Immature natural killer cell (primary cell): ENCODE data around the gene KLHL29. TPM values are rescaled to one million over a fixed set of nuclear protein-coding genes. Genes with fewer than 3 reads are reported as not detected.

Experiments used
- DNase-seq, 3 donors: peaks; one replicate each; pipeline ENCODE4 v3.0.0; 2022; ENCODE audit warnings: mixed read lengths in 1 of 3
- H3K27ac Mint-ChIP-seq, 6 donors: one replicate each; pipeline ENCODE4 v1.8.0; 2020; ENCODE audit warnings: mixed read lengths in 6 of 6, mild to moderate bottlenecking in 5 of 6, inconsistent platforms in 4 of 6, moderate library complexity in 3 of 6
- H3K27me3 Mint-ChIP-seq, 3 donors: one replicate each; pipeline ENCODE4 v1.8.0; 2020 to 2021; ENCODE audit warnings: low read depth in 3 of 3, mild to moderate bottlenecking in 3 of 3, mixed read lengths in 3 of 3, moderate library complexity in 3 of 3, inconsistent platforms in 1 of 3
- H3K36me3 Mint-ChIP-seq, 3 donors: one replicate each; pipeline ENCODE4 v1.8.0; 2020; ENCODE audit warnings: mixed read lengths in 3 of 3, inconsistent platforms in 2 of 3, mild to moderate bottlenecking in 2 of 3
- H3K4me1 Mint-ChIP-seq, 2 donors: one replicate each; pipeline ENCODE4 v1.8.0; 2020; ENCODE audit warnings: inconsistent platforms in 2 of 2, mild to moderate bottlenecking in 2 of 2, mixed read lengths in 2 of 2, moderate library complexity in 1 of 2
- H3K4me3 Mint-ChIP-seq, 5 donors: one replicate each; pipeline ENCODE4 v1.8.0; 2020; ENCODE audit warnings: mild to moderate bottlenecking in 5 of 5, mixed read lengths in 5 of 5, inconsistent platforms in 3 of 5, moderate library complexity in 3 of 5
- H3K9me3 Mint-ChIP-seq, 6 donors: one replicate each; pipeline ENCODE4 v1.8.0; 2020; ENCODE audit warnings: mild to moderate bottlenecking in 6 of 6, mixed read lengths in 6 of 6, inconsistent platforms in 4 of 6, moderate library complexity in 3 of 6
- polyA plus RNA-seq, 3 donors: library from polyadenylated mRNA; unstranded; fragments of 300-500 nt; fragmentation: Illumina TruSeq; gene quantifications; one replicate each; pipeline ENCODE4 v1.2.3, GENCODE V29; 2021

The KLHL29 gene
- polyA plus RNA-seq, 3 donors from 2014 or later, result 0.02 to 0.41 TPM; not detected in 1

GRCh38 chr2:23616630-23617029 is 231.7 kb downstream of the KLHL29 start:
- Mint-ChIP-seq H3K27me3 (peaks cover 0 to 6% (median 2%) of the 10 kb centered on the region in 3 donors), H3K4me3 (no peak overlapping the region), H3K4me1 (peaks cover 10 to 16% of the 10 kb centered on the region in 2 donors), H3K9me3 (peaks cover 0 to 1% (median 0%) of the 10 kb centered on the region in 6 donors), H3K36me3 (peaks cover 0 to 4% (median 0%) of the 10 kb centered on the region in 3 donors), H3K27ac (no peak overlapping the region)
- DNase-seq, result no peak

- H3K27ac Mint-ChIP-seq, result no peak overlapping the region
- H3K36me3 Mint-ChIP-seq, result no peaks in the 10 kb centered on the region
- no peaks in the 10 kb centered on the region for H3K9me3 Mint-ChIP-seq
- DNase-seq, result no peak
- no peak overlapping the region for H3K4me3 Mint-ChIP-seq
- peaks cover 10 to 16% of the 10 kb centered on the region in 2 donors for H3K4me1 Mint-ChIP-seq
- H3K27me3 Mint-ChIP-seq, result peaks cover 0 to 6% (median 2%) of the 10 kb centered on the region in 3 donors
Observed at GRCh38 chr2:23617167-23617810, 232.3 kb downstream of the KLHL29 start.

GRCh38 chr2:23617811-23618215 is 232.8 kb downstream of the KLHL29 start:
- Mint-ChIP-seq H3K4me1 (peaks cover 10 to 16% of the 10 kb centered on the region in 2 donors), H3K4me3 (no peak overlapping the region), H3K9me3 (no peaks in the 10 kb centered on the region), H3K27me3 (peaks cover 0 to 6% (median 2%) of the 10 kb centered on the region in 3 donors), H3K27ac (no peak overlapping the region), H3K36me3 (no peaks in the 10 kb centered on the region)
- no peak for DNase-seq

GRCh38 chr2:23618265-23618664 is 233.3 kb downstream of the KLHL29 start:
- H3K27ac Mint-ChIP-seq, result no peak overlapping the region
- DNase-seq, result no peak
- H3K36me3 Mint-ChIP-seq, result no peaks in the 10 kb centered on the region
- H3K9me3 Mint-ChIP-seq, result peaks cover 0 to under 1% (median 0%) of the 10 kb centered on the region in 6 donors
- H3K4me1 Mint-ChIP-seq, result peaks cover 10 to 16% of the 10 kb centered on the region in 2 donors
- no peak overlapping the region for H3K4me3 Mint-ChIP-seq
- peaks cover 0 to 6% (median 2%) of the 10 kb centered on the region in 3 donors for H3K27me3 Mint-ChIP-seq

GRCh38 chr2:23618794-23619530 is 234.0 kb downstream of the KLHL29 start:
- Mint-ChIP-seq H3K27ac (no peak overlapping the region), H3K4me3 (no peak overlapping the region), H3K9me3 (peaks cover 0 to 4% (median 0%) of the 10 kb centered on the region in 6 donors), H3K4me1 (peaks cover 9 to 12% of the 10 kb centered on the region in 2 donors), H3K36me3 (no peaks in the 10 kb centered on the region), H3K27me3 (peaks cover 0 to 5% (median 2%) of the 10 kb centered on the region in 3 donors)
- DNase-seq, result no peak

GRCh38 chr2:23619941-23620340 is 235.0 kb downstream of the KLHL29 start:
- H3K36me3 Mint-ChIP-seq, result peaks cover 0 to 3% (median 0%) of the 10 kb centered on the region in 3 donors
- peaks cover 0 to 11% (median 4%) of the 10 kb centered on the region in 6 donors for H3K9me3 Mint-ChIP-seq
- H3K4me3 Mint-ChIP-seq, result no peak overlapping the region
- H3K27me3 Mint-ChIP-seq, result peaks cover 0 to 4% (median 2%) of the 10 kb centered on the region in 3 donors
- H3K4me1 Mint-ChIP-seq, result peaks cover under 1 to 3% of the 10 kb centered on the region in 2 donors
- no peak for DNase-seq
- H3K27ac Mint-ChIP-seq, result no peak overlapping the region

- Mint-ChIP-seq H3K27ac (no peak overlapping the region), H3K4me1 (no peaks in the 10 kb centered on the region), H3K9me3 (peaks cover 0 to 11% (median 4%) of the 10 kb centered on the region in 6 donors), H3K36me3 (peaks cover 0 to 3% (median 0%) of the 10 kb centered on the region in 3 donors), H3K27me3 (peaks cover 0 to 4% (median 2%) of the 10 kb centered on the region in 3 donors), H3K4me3 (no peak overlapping the region)
- no peak for DNase-seq
Observed at GRCh38 chr2:23620841-23621341, 235.9 kb downstream of the KLHL29 start.

- peaks cover 0 to 3% (median 0%) of the 10 kb centered on the region in 3 donors for H3K36me3 Mint-ChIP-seq
- H3K4me1 Mint-ChIP-seq, result no peaks in the 10 kb centered on the region
- H3K27ac Mint-ChIP-seq, result no peak overlapping the region
- H3K27me3 Mint-ChIP-seq, result peaks cover 0 to 4% (median 2%) of the 10 kb centered on the region in 3 donors
- peaks cover 0 to 11% (median 4%) of the 10 kb centered on the region in 6 donors for H3K9me3 Mint-ChIP-seq
- DNase-seq, result no peak
- no peak overlapping the region for H3K4me3 Mint-ChIP-seq
Observed at GRCh38 chr2:23621616-23622015, 236.6 kb downstream of the KLHL29 start.

- no peaks in the 10 kb centered on the region for H3K4me1 Mint-ChIP-seq
- DNase-seq, result no peak
- peaks cover 0 to 3% (median 0%) of the 10 kb centered on the region in 3 donors for H3K36me3 Mint-ChIP-seq
- no peak overlapping the region for H3K27ac Mint-ChIP-seq
- H3K4me3 Mint-ChIP-seq, result no peak overlapping the region
- peaks cover 0 to 11% (median 4%) of the 10 kb centered on the region in 6 donors for H3K9me3 Mint-ChIP-seq
- H3K27me3 Mint-ChIP-seq, result peaks cover 0 to 4% (median 2%) of the 10 kb centered on the region in 3 donors
Observed at GRCh38 chr2:23622466-23622865, 237.5 kb downstream of the KLHL29 start.

GRCh38 chr2:23622966-23623675 is 238.1 kb downstream of the KLHL29 start:
- peaks cover 0 to 4% (median 0%) of the 10 kb centered on the region in 3 donors for H3K27me3 Mint-ChIP-seq
- H3K36me3 Mint-ChIP-seq, result peaks cover 0 to 3% (median 0%) of the 10 kb centered on the region in 3 donors
- H3K4me1 Mint-ChIP-seq, result no peaks in the 10 kb centered on the region
- H3K9me3 Mint-ChIP-seq, result peaks cover 0 to 11% (median 4%) of the 10 kb centered on the region in 6 donors
- H3K27ac Mint-ChIP-seq, result no peak overlapping the region
- DNase-seq, result no peak
- H3K4me3 Mint-ChIP-seq, result no peak overlapping the region

GRCh38 chr2:23624378-23624777 is 239.4 kb downstream of the KLHL29 start:
- Mint-ChIP-seq H3K4me3 (no peak overlapping the region), H3K9me3 (peaks cover 0 to 11% (median 4%) of the 10 kb centered on the region in 6 donors), H3K36me3 (peaks cover 0 to 3% (median 0%) of the 10 kb centered on the region in 3 donors), H3K27ac (no peak overlapping the region), H3K27me3 (peaks cover 0 to 4% (median 0%) of the 10 kb centered on the region in 3 donors), H3K4me1 (no peaks in the 10 kb centered on the region)
- DNase-seq, result no peak

GRCh38 chr2:23624915-23625314 is 239.9 kb downstream of the KLHL29 start:
- no peak overlapping the region for H3K4me3 Mint-ChIP-seq
- no peak overlapping the region for H3K27ac Mint-ChIP-seq
- peaks cover 0 to 11% (median 4%) of the 10 kb centered on the region in 6 donors for H3K9me3 Mint-ChIP-seq
- peaks cover 0 to 3% (median 0%) of the 10 kb centered on the region in 3 donors for H3K36me3 Mint-ChIP-seq
- H3K27me3 Mint-ChIP-seq, result peaks cover 0 to 4% (median 0%) of the 10 kb centered on the region in 3 donors
- DNase-seq, result no peak
- no peaks in the 10 kb centered on the region for H3K4me1 Mint-ChIP-seq

- peaks cover 0 to 11% (median 4%) of the 10 kb centered on the region in 6 donors for H3K9me3 Mint-ChIP-seq
- H3K36me3 Mint-ChIP-seq, result peaks cover 0 to 3% (median 0%) of the 10 kb centered on the region in 3 donors
- H3K4me1 Mint-ChIP-seq, result no peaks in the 10 kb centered on the region
- H3K4me3 Mint-ChIP-seq, result no peak overlapping the region
- no peak overlapping the region for H3K27ac Mint-ChIP-seq
- H3K27me3 Mint-ChIP-seq, result peaks cover 0 to 4% (median 0%) of the 10 kb centered on the region in 3 donors
- DNase-seq, result no peak
Observed at GRCh38 chr2:23625726-23626125, 240.7 kb downstream of the KLHL29 start.
